Measurements from ENCODE around the gene CLDN5.

CLDN5 gene

GRCh38 chr22:19504900-19505734 is 19.1 kb downstream of the CLDN5 start:
- DNase-seq (ENCODE audit: low read depth) = no peak

GRCh38 chr22:19503869-19504268 is 20.3 kb downstream of the CLDN5 start:
- DNase-seq (ENCODE audit: low read depth) = no peak

- DNase-seq (ENCODE audit: low read depth) = no peak
These were observed 20.8 kb downstream of the CLDN5 start for GRCh38 chr22:19503367-19503766.

GRCh38 chr22:19501897-19502447 is 22.2 kb downstream of the CLDN5 start:
- DNase-seq (ENCODE audit: low read depth) = no peak

- DNase-seq (ENCODE audit: low read depth) = no peak
These were observed 24.3 kb downstream of the CLDN5 start for GRCh38 chr22:19499880-19500242.

GRCh38 chr22:19499236-19499879 is 24.9 kb downstream of the CLDN5 start:
- no peak for DNase-seq (ENCODE audit: low read depth)

GRCh38 chr22:19498866-19499190 is 25.4 kb downstream of the CLDN5 start:
- DNase-seq (ENCODE audit: low read depth) = no peak

- DNase-seq (ENCODE audit: low read depth) = no peak
These were observed 25.9 kb downstream of the CLDN5 start for GRCh38 chr22:19498154-19498865.

GRCh38 chr22:19497245-19497644 is 27.0 kb downstream of the CLDN5 start:
- DNase-seq (ENCODE audit: low read depth) = no peak

- no peak for DNase-seq (ENCODE audit: low read depth)
These were observed 27.9 kb downstream of the CLDN5 start for GRCh38 chr22:19496324-19496630.

- DNase-seq (ENCODE audit: low read depth) = no peak
These were observed 28.5 kb downstream of the CLDN5 start for GRCh38 chr22:19495562-19496323.

- no peak for DNase-seq (ENCODE audit: low read depth)
These were observed 29.5 kb downstream of the CLDN5 start for GRCh38 chr22:19494676-19495173.

GRCh38 chr22:19494001-19494560 is 30.1 kb downstream of the CLDN5 start:
- no peak for DNase-seq (ENCODE audit: low read depth)

- no peak for DNase-seq (ENCODE audit: low read depth)
These were observed 31.6 kb downstream of the CLDN5 start for GRCh38 chr22:19492504-19493174.

GRCh38 chr22:19490628-19491230 is 33.5 kb downstream of the CLDN5 start:
- no peak for DNase-seq (ENCODE audit: low read depth)

GRCh38 chr22:19488884-19489843 is 35.0 kb downstream of the CLDN5 start:
- no peak for DNase-seq (ENCODE audit: low read depth)

GRCh38 chr22:19488285-19488684 is 35.9 kb downstream of the CLDN5 start:
- no peak for DNase-seq (ENCODE audit: low read depth)

- DNase-seq (ENCODE audit: low read depth) = no peak
These were observed 40.5 kb downstream of the CLDN5 start for GRCh38 chr22:19483481-19484244.

GRCh38 chr22:19482297-19482696 is 41.9 kb downstream of the CLDN5 start:
- no peak for DNase-seq (ENCODE audit: low read depth)
